ENCODE measurements around the gene NECTIN2.

- TF ChIP-seq CTCF (IDR thresholded peaks at IDR 0.05; ENCODE audit: low read depth, low read length, poor library complexity, severe bottlenecking) (no peak), EZH2phosphoT487 (IDR thresholded peaks at IDR 0.05; ENCODE audit: borderline replicate concordance, low read length) (no peak)
Measured at GRCh38 chr19:44878120-44878865, 32.2 kb downstream of the NECTIN2 start.
